Measurements from ENCODE around the gene ZNF419.
"Not testable (repeated sequence)": the region's sequence is repeated elsewhere in the genome, so short reads cannot be mapped to it uniquely, and the experiment has no call there.

DNA sequence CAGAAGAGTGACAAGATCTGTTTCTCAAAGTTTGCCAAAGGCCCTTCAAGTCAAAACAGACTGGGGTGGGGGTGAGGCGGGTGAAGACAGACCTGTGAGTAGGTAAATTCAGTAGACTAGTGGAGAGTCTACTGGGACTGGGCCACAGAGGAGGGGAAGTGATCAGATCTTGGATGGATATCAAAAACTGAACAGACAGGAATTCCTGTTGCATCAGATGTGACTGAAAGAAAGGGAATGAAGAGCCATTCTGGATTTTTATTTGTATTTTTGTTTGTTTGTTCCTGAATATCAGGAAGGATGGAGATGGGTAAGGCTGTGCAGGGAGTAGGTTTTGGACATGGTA lies 722 bp downstream of the ZNF419 start:
- TF ChIP-seq, protein P1, sequence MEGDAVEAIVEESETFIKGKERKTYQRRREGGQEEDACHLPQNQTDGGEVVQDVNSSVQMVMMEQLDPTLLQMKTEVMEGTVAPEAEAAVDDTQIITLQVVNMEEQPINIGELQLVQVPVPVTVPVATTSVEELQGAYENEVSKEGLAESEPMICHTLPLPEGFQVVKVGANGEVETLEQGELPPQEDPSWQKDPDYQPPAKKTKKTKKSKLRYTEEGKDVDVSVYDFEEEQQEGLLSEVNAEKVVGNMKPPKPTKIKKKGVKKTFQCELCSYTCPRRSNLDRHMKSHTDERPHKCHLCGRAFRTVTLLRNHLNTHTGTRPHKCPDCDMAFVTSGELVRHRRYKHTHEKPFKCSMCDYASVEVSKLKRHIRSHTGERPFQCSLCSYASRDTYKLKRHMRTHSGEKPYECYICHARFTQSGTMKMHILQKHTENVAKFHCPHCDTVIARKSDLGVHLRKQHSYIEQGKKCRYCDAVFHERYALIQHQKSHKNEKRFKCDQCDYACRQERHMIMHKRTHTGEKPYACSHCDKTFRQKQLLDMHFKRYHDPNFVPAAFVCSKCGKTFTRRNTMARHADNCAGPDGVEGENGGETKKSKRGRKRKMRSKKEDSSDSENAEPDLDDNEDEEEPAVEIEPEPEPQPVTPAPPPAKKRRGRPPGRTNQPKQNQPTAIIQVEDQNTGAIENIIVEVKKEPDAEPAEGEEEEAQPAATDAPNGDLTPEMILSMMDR (IDR thresholded peaks at IDR 0.05), result not testable (repeated sequence)
- TF ChIP-seq POLR2A (IDR thresholded peaks at IDR 0.05), result not testable (repeated sequence)
